K562 (cell line): ENCODE results near the gene ASB6. TPM values are rescaled to one million over a fixed set of nuclear protein-coding genes. Genes with fewer than 3 reads are reported as not detected.

ENCODE experiments used
- GATA2 ChIP-seq: sonication (generic); formaldehyde crosslinking; IDR thresholded peaks from 2 replicates; pipeline ENCODE4 v1.4.0; 2020; ENCODE audit warnings: mild to moderate bottlenecking, missing genetic modification reagents
- KDM5B ChIP-seq: fragments of 200-600 bp; sonication (generic); IDR thresholded peaks from 2 replicates; pipeline ENCODE4 v1.6.1; 2012; ENCODE audit warnings: low read depth, mild to moderate bottlenecking, moderate library complexity, low read length, control low read depth, inconsistent platforms; ENCODE audit not compliant: insufficient replicate concordance
- RHOXF2B ChIP-seq: fragments of 250-450 bp; sonication (Bioruptor Pico); conservative IDR thresholded peaks from 2 replicates; pipeline ENCODE4 v1.5.1; 2021
- SRSF3 ChIP-seq: fragments of 200-400 bp; formaldehyde crosslinking; IDR thresholded peaks from 2 replicates; pipeline ENCODE4 v1.6.1; 2016; ENCODE audit warnings: mild to moderate bottlenecking, low read length, moderate library complexity; ENCODE audit not compliant: insufficient read depth
- TAF9B ChIP-seq: fragments of 450-650 bp; IDR thresholded peaks from 2 replicates; pipeline ENCODE4 v1.6.1; 2018; ENCODE audit warnings: mild to moderate bottlenecking; ENCODE audit not compliant: partially characterized antibody
- TBP ChIP-seq: optimal IDR thresholded peaks from 2 replicates; pipeline ENCODE3; 2011; ENCODE audit warnings: low read depth, low read length, improper control_type of control experiment
- U2AF1 ChIP-seq: fragments of 200-400 bp; formaldehyde crosslinking; optimal IDR thresholded peaks from 2 replicates; pipeline ENCODE3; 2017; ENCODE audit warnings: mild to moderate bottlenecking, low read depth, low read length, moderate library complexity
- YBX1 ChIP-seq: fragments of 450-650 bp; IDR thresholded peaks from 2 replicates; pipeline ENCODE4 v1.7.1; 2016; ENCODE audit warnings: mild to moderate bottlenecking
- ZFP30 ChIP-seq: fragments of 250-450 bp; sonication (Bioruptor Pico); IDR thresholded peaks from 2 replicates; pipeline ENCODE4 v1.8.0; 2022; ENCODE audit warnings: moderate library complexity, mild to moderate bottlenecking, inconsistent platforms, borderline replicate concordance
- ZNF134 ChIP-seq: fragments of 250-450 bp; sonication (Bioruptor Pico); conservative IDR thresholded peaks from 2 replicates; pipeline ENCODE4 v1.4.0; 2020
- ZNF444 ChIP-seq: fragments of 250-450 bp; sonication (Bioruptor Pico); IDR thresholded peaks from 2 replicates; pipeline ENCODE4 v1.4.0; 2020; ENCODE audit warnings: mild to moderate bottlenecking, moderate library complexity
- polyA plus RNA-seq, 8 experiments: library from polyadenylated mRNA; depleted of rRNA in 4 of 8; stranded (reverse) in 5 of 8; unstranded in 3 of 8; fragments of >200 nt; fragmentation: Nextera tagmentation in 2 of 8; fragmentation: Illumina TruSeq in 1 of 8; extraction: Ambion mirVana in 2 of 8; extraction: Trizol in 1 of 8; gene quantifications; 2 replicates each; pipeline versions ENCODE4 v1.2.1 to v1.2.3, GENCODE V29; 2011 to 2014; ENCODE audit warnings: inconsistent platforms in 1 of 8, missing spikeins in 1 of 8
- total RNA-seq, 7 experiments: library from RNA; depleted of rRNA in 6 of 7; stranded (reverse); fragments of >200 nt in 6 of 7; fragmentation: Illumina TruSeq in 2 of 7; extraction: Trizol in 2 of 7; gene quantifications; 2 replicates each; pipeline versions ENCODE4 v1.2.1 to v1.2.3, GENCODE V29; 2011 to 2021; ENCODE audit warnings: low replicate concordance in 1 of 7
- TF ChIP-seq, protein P1 (sequence below), 2 experiments: fragments of 150-350 bp in 1 of 2; IDR thresholded peaks; 2 replicates each; pipeline ENCODE4 v1.6.1; 2012 to 2016; ENCODE audit warnings: low read depth in 2 of 2, low read length in 2 of 2, mild to moderate bottlenecking in 1 of 2, moderate library complexity in 1 of 2
- TF ChIP-seq, protein P2 (sequence below): fragments of 200-600 bp; sonication (generic); IDR thresholded peaks from one replicate; pipeline ENCODE4 v1.6.1; 2012; ENCODE audit warnings: mild to moderate bottlenecking, low read depth, low read length, inconsistent platforms

ASB6 gene
- total and polyA plus RNA-seq, 9 of the 15 experiments (the other 6 are each of a cell fraction or from before 2014, with no cell fraction given): 0.92 to 17.8 (median 11.3) TPM

DNA sequence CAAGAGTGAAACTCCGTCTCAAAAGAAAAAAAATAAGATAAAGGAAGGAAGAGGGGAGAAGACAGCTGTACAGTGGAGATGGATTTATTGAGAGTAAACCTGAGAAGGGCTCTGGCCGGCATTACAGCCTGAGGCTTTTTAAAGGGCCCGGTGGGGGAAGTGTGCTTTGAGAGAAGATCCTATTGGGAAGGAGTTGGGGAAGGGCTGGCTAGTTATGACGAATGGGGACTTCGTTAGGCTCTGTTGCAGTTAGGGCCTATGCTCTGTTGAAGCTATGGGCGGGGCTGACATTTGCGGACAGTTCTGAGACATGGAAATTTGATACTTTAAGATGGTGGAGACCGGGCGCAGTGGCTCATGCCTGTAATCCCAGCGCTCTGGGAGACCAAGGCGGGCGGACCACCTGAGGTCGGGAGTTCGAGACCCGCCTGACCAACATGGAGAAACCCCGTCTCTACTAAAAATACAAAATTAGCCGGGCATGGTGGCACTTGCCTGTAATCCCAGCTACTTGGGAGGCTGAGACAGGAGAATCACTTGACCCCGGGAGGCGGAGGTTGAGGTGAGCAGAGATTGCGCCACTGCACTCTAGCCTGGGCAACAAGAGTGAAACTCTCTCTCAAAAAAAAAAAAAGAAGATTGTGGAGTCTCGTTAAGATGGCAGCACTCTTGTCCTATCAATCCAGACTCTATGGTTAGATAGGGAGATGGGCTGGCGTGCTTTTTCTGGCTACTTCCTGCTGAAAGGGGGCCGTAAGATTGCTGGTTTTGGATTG is 54.3 kb downstream of the ASB6 start (continued):
- TF ChIP-seq, protein P1, sequence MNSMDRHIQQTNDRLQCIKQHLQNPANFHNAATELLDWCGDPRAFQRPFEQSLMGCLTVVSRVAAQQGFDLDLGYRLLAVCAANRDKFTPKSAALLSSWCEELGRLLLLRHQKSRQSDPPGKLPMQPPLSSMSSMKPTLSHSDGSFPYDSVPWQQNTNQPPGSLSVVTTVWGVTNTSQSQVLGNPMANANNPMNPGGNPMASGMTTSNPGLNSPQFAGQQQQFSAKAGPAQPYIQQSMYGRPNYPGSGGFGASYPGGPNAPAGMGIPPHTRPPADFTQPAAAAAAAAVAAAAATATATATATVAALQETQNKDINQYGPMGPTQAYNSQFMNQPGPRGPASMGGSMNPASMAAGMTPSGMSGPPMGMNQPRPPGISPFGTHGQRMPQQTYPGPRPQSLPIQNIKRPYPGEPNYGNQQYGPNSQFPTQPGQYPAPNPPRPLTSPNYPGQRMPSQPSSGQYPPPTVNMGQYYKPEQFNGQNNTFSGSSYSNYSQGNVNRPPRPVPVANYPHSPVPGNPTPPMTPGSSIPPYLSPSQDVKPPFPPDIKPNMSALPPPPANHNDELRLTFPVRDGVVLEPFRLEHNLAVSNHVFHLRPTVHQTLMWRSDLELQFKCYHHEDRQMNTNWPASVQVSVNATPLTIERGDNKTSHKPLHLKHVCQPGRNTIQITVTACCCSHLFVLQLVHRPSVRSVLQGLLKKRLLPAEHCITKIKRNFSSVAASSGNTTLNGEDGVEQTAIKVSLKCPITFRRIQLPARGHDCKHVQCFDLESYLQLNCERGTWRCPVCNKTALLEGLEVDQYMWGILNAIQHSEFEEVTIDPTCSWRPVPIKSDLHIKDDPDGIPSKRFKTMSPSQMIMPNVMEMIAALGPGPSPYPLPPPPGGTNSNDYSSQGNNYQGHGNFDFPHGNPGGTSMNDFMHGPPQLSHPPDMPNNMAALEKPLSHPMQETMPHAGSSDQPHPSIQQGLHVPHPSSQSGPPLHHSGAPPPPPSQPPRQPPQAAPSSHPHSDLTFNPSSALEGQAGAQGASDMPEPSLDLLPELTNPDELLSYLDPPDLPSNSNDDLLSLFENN (IDR thresholded peaks at IDR 0.05; ENCODE audit: low read depth in 2 of 2, low read length in 2 of 2): no peak
- no peak for TF ChIP-seq SRSF3
- TF ChIP-seq TAF9B: peak; percentile 83
- TF ChIP-seq KDM5B: no peak
- TF ChIP-seq RHOXF2B (CRISPR knock-in tag): 0 out of 2 replicates have a peak, but pooled peaks have one; percentile 40
- TF ChIP-seq, protein P2, sequence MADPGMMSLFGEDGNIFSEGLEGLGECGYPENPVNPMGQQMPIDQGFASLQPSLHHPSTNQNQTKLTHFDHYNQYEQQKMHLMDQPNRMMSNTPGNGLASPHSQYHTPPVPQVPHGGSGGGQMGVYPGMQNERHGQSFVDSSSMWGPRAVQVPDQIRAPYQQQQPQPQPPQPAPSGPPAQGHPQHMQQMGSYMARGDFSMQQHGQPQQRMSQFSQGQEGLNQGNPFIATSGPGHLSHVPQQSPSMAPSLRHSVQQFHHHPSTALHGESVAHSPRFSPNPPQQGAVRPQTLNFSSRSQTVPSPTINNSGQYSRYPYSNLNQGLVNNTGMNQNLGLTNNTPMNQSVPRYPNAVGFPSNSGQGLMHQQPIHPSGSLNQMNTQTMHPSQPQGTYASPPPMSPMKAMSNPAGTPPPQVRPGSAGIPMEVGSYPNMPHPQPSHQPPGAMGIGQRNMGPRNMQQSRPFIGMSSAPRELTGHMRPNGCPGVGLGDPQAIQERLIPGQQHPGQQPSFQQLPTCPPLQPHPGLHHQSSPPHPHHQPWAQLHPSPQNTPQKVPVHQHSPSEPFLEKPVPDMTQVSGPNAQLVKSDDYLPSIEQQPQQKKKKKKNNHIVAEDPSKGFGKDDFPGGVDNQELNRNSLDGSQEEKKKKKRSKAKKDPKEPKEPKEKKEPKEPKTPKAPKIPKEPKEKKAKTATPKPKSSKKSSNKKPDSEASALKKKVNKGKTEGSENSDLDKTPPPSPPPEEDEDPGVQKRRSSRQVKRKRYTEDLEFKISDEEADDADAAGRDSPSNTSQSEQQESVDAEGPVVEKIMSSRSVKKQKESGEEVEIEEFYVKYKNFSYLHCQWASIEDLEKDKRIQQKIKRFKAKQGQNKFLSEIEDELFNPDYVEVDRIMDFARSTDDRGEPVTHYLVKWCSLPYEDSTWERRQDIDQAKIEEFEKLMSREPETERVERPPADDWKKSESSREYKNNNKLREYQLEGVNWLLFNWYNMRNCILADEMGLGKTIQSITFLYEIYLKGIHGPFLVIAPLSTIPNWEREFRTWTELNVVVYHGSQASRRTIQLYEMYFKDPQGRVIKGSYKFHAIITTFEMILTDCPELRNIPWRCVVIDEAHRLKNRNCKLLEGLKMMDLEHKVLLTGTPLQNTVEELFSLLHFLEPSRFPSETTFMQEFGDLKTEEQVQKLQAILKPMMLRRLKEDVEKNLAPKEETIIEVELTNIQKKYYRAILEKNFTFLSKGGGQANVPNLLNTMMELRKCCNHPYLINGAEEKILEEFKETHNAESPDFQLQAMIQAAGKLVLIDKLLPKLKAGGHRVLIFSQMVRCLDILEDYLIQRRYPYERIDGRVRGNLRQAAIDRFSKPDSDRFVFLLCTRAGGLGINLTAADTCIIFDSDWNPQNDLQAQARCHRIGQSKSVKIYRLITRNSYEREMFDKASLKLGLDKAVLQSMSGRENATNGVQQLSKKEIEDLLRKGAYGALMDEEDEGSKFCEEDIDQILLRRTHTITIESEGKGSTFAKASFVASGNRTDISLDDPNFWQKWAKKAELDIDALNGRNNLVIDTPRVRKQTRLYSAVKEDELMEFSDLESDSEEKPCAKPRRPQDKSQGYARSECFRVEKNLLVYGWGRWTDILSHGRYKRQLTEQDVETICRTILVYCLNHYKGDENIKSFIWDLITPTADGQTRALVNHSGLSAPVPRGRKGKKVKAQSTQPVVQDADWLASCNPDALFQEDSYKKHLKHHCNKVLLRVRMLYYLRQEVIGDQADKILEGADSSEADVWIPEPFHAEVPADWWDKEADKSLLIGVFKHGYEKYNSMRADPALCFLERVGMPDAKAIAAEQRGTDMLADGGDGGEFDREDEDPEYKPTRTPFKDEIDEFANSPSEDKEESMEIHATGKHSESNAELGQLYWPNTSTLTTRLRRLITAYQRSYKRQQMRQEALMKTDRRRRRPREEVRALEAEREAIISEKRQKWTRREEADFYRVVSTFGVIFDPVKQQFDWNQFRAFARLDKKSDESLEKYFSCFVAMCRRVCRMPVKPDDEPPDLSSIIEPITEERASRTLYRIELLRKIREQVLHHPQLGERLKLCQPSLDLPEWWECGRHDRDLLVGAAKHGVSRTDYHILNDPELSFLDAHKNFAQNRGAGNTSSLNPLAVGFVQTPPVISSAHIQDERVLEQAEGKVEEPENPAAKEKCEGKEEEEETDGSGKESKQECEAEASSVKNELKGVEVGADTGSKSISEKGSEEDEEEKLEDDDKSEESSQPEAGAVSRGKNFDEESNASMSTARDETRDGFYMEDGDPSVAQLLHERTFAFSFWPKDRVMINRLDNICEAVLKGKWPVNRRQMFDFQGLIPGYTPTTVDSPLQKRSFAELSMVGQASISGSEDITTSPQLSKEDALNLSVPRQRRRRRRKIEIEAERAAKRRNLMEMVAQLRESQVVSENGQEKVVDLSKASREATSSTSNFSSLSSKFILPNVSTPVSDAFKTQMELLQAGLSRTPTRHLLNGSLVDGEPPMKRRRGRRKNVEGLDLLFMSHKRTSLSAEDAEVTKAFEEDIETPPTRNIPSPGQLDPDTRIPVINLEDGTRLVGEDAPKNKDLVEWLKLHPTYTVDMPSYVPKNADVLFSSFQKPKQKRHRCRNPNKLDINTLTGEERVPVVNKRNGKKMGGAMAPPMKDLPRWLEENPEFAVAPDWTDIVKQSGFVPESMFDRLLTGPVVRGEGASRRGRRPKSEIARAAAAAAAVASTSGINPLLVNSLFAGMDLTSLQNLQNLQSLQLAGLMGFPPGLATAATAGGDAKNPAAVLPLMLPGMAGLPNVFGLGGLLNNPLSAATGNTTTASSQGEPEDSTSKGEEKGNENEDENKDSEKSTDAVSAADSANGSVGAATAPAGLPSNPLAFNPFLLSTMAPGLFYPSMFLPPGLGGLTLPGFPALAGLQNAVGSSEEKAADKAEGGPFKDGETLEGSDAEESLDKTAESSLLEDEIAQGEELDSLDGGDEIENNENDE: no peak
- TF ChIP-seq YBX1: no peak
- no peak for TF ChIP-seq U2AF1
- TF ChIP-seq ZNF444 (CRISPR knock-in tag): no peak
- TF ChIP-seq ZNF134 (CRISPR knock-in tag): 0 out of 2 replicates have a peak, but pooled peaks have one; percentile 7
- TF ChIP-seq ZFP30 (CRISPR knock-in tag): no peak
- peak; percentile 60 for TF ChIP-seq TBP
- no peak for TF ChIP-seq GATA2
